HG02759 (cell line): ENCODE measurements around the gene MSH2.
"Not testable (repeated sequence)": the region's sequence is repeated elsewhere in the genome, so short reads cannot be mapped to it uniquely, and the experiment has no call there.

Experiments used
- ATAC-seq: cut with Tn5 transposase; IDR thresholded peaks from one replicate; pipeline ENCODE4 v1.9.1; 2021; ENCODE audit warnings: mild to moderate bottlenecking, moderate library complexity; ENCODE audit not compliant: unreplicated experiment

MSH2 gene

GRCh38 chr2:47406649-47407330, 3.8 kb downstream of the MSH2 start:
- ATAC-seq = not testable (repeated sequence)

GRCh38 chr2:47407976-47408375, 5.0 kb downstream of the MSH2 start:
- ATAC-seq = not testable (repeated sequence)

GRCh38 chr2:47414682-47415458, 11.9 kb downstream of the MSH2 start:
- ATAC-seq = no peak

GRCh38 chr2:47420214-47420613, 17.3 kb downstream of the MSH2 start:
- no peak for ATAC-seq

- not testable (repeated sequence) for ATAC-seq
Measured at GRCh38 chr2:47420683-47421082, 17.7 kb downstream of the MSH2 start.

GRCh38 chr2:47422016-47422415, 19.1 kb downstream of the MSH2 start:
- ATAC-seq = no peak

- ATAC-seq = no peak
Measured at GRCh38 chr2:47422560-47422959, 19.6 kb downstream of the MSH2 start.

GRCh38 chr2:47426786-47427185, 23.8 kb downstream of the MSH2 start:
- ATAC-seq = no peak

GRCh38 chr2:47429795-47430194, 26.8 kb downstream of the MSH2 start:
- no peak for ATAC-seq

- ATAC-seq = not testable (repeated sequence)
Measured at GRCh38 chr2:47433006-47433405, 30.1 kb downstream of the MSH2 start.

GRCh38 chr2:47433445-47433844, 30.5 kb downstream of the MSH2 start:
- not testable (repeated sequence) for ATAC-seq

- ATAC-seq = no peak
Measured at GRCh38 chr2:47437287-47437686, 34.3 kb downstream of the MSH2 start.

- ATAC-seq = no peak
Measured at GRCh38 chr2:47438106-47438505, 35.1 kb downstream of the MSH2 start.

GRCh38 chr2:47438783-47439182, 35.8 kb downstream of the MSH2 start:
- ATAC-seq = no peak

GRCh38 chr2:47451790-47452189, 48.8 kb downstream of the MSH2 start:
- no peak for ATAC-seq

- no peak for ATAC-seq
Measured at GRCh38 chr2:47452761-47453160, 49.8 kb downstream of the MSH2 start.

GRCh38 chr2:47454818-47455217, 51.9 kb downstream of the MSH2 start:
- not testable (repeated sequence) for ATAC-seq

- ATAC-seq = no peak
Measured at GRCh38 chr2:47455411-47455810, 52.5 kb downstream of the MSH2 start.

GRCh38 chr2:47456851-47457250, 53.9 kb downstream of the MSH2 start:
- no peak for ATAC-seq

GRCh38 chr2:47457268-47457667, 54.3 kb downstream of the MSH2 start:
- ATAC-seq = no peak

GRCh38 chr2:47459021-47459420, 56.1 kb downstream of the MSH2 start:
- no peak for ATAC-seq

- no peak for ATAC-seq
Measured at GRCh38 chr2:47460766-47461165, 57.8 kb downstream of the MSH2 start.
